Omental fat pad (tissue), 4 donors: Measurements from ENCODE around the gene ST6GALNAC4. TPM values are rescaled to one million over a fixed set of nuclear protein-coding genes. Genes with fewer than 3 reads are reported as not detected.

ENCODE experiments used
- ATAC-seq: fragments of 150-250 bp; one replicate; pipeline ENCODE4 v1.9.1; 2016; ENCODE audit warnings: mild to moderate bottlenecking, moderate library complexity; ENCODE audit not compliant: low FRiP score
- DNase-seq: peaks from one replicate; pipeline ENCODE4 v3.0.0-alpha.2; 2019; ENCODE audit warnings: low spot score
- CTCF ChIP-seq, 3 donors: fragments of 450-650 bp; IDR thresholded peaks; one replicate each; pipeline ENCODE4 v1.5.1; 2016 to 2017; ENCODE audit warnings: antibody characterized with exemption in 3 of 3, mild to moderate bottlenecking in 3 of 3, moderate library complexity in 2 of 3
- total RNA-seq, 4 donors: library from RNA; depleted of rRNA; stranded (reverse); fragments of >200 nt; gene quantifications; one replicate each; pipeline ENCODE4 v1.1.0, GENCODE V29; 2016

The ST6GALNAC4 gene
- total RNA-seq, 4 donors from 2014 or later: 26.6 to 78.5 (median 45.0) TPM

- ATAC-seq: no peak
- DNase-seq: no peak
- TF ChIP-seq CTCF (IDR thresholded peaks at IDR 0.05): no peak
Measured at GRCh38 chr9:127925959-127926905, 9.4 kb upstream of the ST6GALNAC4 start.

GRCh38 chr9:127924736-127925444 is 8.0 kb upstream of the ST6GALNAC4 start:
- ATAC-seq: no peak
- TF ChIP-seq CTCF (IDR thresholded peaks at IDR 0.05): no peak
- no peak for DNase-seq

- TF ChIP-seq CTCF (IDR thresholded peaks at IDR 0.05): no peak
- ATAC-seq (no peak), DNase-seq (no peak)
Measured at GRCh38 chr9:127923771-127924170, 6.9 kb upstream of the ST6GALNAC4 start.

- no peak for TF ChIP-seq CTCF (IDR thresholded peaks at IDR 0.05)
- no peak for DNase-seq
- no peak for ATAC-seq
Measured at GRCh38 chr9:127923046-127923445, 6.2 kb upstream of the ST6GALNAC4 start.

GRCh38 chr9:127921557-127922120 is 4.8 kb upstream of the ST6GALNAC4 start:
- TF ChIP-seq CTCF (IDR thresholded peaks at IDR 0.05): peak in 2 of 3 donors; percentile 92 to 94

GRCh38 chr9:127920794-127921193 is 4.0 kb upstream of the ST6GALNAC4 start:
- no peak for ATAC-seq

More at GRCh38 chr9:127921557-127922120, 4.8 kb upstream of the ST6GALNAC4 start:
- ATAC-seq: no peak
- peak; percentile 75 for DNase-seq

More at GRCh38 chr9:127920794-127921193, 4.0 kb upstream of the ST6GALNAC4 start:
- no peak for DNase-seq
- TF ChIP-seq CTCF (IDR thresholded peaks at IDR 0.05): no peak
